IPS DF 6.9 (cell line): ENCODE data around the gene TEAD1.

Source experiments
- DNase-seq: peaks from one replicate; pipeline ENCODE4 v3.0.0-alpha.2; 2013; ENCODE audit warnings: low read depth, low spot score
- H3K27ac ChIP-seq: one replicate; pipeline ENCODE4 v1.5.1; 2013; ENCODE audit warnings: low read length, control low read depth
- H3K27me3 ChIP-seq: 2 replicates; pipeline ENCODE4 v1.6.1; 2013; ENCODE audit warnings: mild to moderate bottlenecking, low read length; ENCODE audit not compliant: control insufficient read depth, insufficient read depth
- H3K36me3 ChIP-seq: 2 replicates; pipeline ENCODE4 v1.6.1; 2013; ENCODE audit warnings: low read length; ENCODE audit not compliant: control insufficient read depth, insufficient read depth
- H3K4me1 ChIP-seq: 2 replicates; pipeline ENCODE4 v1.6.1; 2013; ENCODE audit warnings: low read length; ENCODE audit not compliant: control insufficient read depth, insufficient read depth
- H3K4me3 ChIP-seq: 2 replicates; pipeline ENCODE4 v1.5.1; 2013; ENCODE audit warnings: mild to moderate bottlenecking, low read length
- H3K9me3 ChIP-seq: 2 replicates; pipeline ENCODE4 v1.6.1; 2013; ENCODE audit warnings: low read length, inconsistent platforms; ENCODE audit not compliant: control insufficient read depth, insufficient read depth
- WGBS: extraction: QIAGEN DNeasy Blood & Tissue Kit; methylation state at CpG from one replicate; pipeline ENCODE4 v1.1.7; 2013; ENCODE audit warnings: mixed read lengths, missing lambda C conversion rate; ENCODE audit not compliant: insufficient read length, insufficient coverage; 5-methylcytosine and 5-hydroxymethylcytosine counted together

Gene TEAD1

GRCh38 chr11:12817681-12818332 lies 143.6 kb downstream of the TEAD1 start:
- no peak for DNase-seq
- Histone ChIP-seq H3K36me3 (no peaks in the 10 kb centered on the region), H3K4me1 (peaks cover 2% of the 10 kb centered on the region; the same call in 1 of the 2 replicates), H3K9me3 (no peaks in the 10 kb centered on the region), H3K4me3 (no peak overlapping the region), H3K27me3 (no peaks in the 10 kb centered on the region), H3K27ac (no peak overlapping the region)
- WGBS: no CpG with 5 or more reads among the region's 6 CpGs

DNA sequence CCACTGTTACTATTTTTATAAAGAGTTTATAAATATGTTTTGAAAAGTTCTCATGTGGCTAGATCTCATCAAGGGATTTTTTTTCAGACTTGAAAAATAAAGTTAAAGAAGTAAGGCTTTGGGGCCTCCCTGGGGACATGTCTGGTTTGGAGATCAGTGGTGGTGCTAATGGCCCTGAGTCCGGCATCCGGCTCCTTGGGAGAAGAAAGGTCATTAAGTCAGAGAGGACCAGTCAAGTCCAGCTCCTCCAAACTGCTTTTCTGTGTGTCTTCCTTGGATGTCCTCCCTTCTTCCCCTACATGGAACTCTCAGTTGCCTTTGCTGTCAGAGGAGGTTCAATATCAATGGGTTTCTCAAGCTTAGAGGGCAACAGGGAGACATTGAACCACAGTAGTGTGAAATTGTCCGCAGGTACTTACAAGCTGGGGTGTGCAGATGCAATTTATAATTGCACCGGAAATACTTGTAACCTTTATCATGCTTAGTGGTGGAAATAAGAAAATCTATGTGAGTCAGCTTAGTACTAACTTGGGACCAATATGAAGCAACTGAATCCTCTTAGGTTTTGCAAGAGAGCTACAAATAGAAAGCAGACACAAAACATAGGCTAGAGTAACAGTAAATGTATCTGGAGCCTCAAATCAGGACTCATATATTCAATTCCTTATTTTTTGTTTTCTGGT lies 144.3 kb downstream of the TEAD1 start:
- no CpG with 5 or more reads among the region's 4 CpGs for WGBS
- Histone ChIP-seq H3K27me3 (no peaks in the 10 kb centered on the region), H3K9me3 (no peaks in the 10 kb centered on the region), H3K36me3 (no peaks in the 10 kb centered on the region), H3K4me3 (no peak overlapping the region), H3K4me1 (peaks cover 2% of the 10 kb centered on the region; the same call in 1 of the 2 replicates), H3K27ac (no peak overlapping the region)
- DNase-seq: no peak

GRCh38 chr11:12822392-12823022 lies 148.3 kb downstream of the TEAD1 start:
- Histone ChIP-seq H3K27ac (no peak overlapping the region), H3K4me1 (peaks cover 5% of the 10 kb centered on the region; the same call in 1 of the 2 replicates), H3K27me3 (no peaks in the 10 kb centered on the region), H3K4me3 (no peak overlapping the region), H3K9me3 (no peaks in the 10 kb centered on the region), H3K36me3 (no peaks in the 10 kb centered on the region)
- no peak for DNase-seq
- no CpG with 5 or more reads among the region's 4 CpGs for WGBS

GRCh38 chr11:12824281-12825041 lies 150.2 kb downstream of the TEAD1 start:
- Histone ChIP-seq H3K36me3 (no peaks in the 10 kb centered on the region), H3K4me3 (no peak overlapping the region), H3K27ac (no peak overlapping the region), H3K4me1 (peaks cover 9% of the 10 kb centered on the region; the same call in 1 of the 2 replicates), H3K27me3 (no peaks in the 10 kb centered on the region), H3K9me3 (no peaks in the 10 kb centered on the region)
- DNase-seq: no peak
- no CpG with 5 or more reads among the region's 10 CpGs for WGBS

DNA sequence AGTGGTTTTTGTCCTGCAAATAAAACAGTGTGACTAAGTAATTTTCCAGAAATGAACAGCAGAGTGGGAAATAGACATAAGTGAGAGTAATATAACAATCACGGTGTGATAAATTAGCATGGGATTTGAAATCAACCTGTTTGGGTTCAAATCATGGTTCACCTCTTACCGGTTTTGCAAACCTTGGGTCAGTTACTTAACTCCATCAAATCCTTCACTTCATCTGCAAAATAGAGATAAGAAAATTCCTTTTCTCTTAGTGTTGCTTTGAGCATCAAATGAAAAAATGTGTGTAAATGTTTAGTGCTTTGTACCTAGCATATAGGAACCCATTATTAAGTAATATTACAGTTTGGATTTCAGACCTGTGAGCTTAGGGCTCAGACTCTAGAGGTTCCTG lies 152.2 kb downstream of the TEAD1 start:
- DNase-seq: no peak
- H3K27me3 ChIP-seq: no peaks in the 10 kb centered on the region
- H3K4me3 ChIP-seq: no peak overlapping the region
- no peak overlapping the region for H3K27ac ChIP-seq
- peaks cover 14% of the 10 kb centered on the region; the same call in 1 of the 2 replicates for H3K4me1 ChIP-seq
- no peaks in the 10 kb centered on the region for H3K9me3 ChIP-seq
- H3K36me3 ChIP-seq: no peaks in the 10 kb centered on the region
- no CpG with 5 or more reads among the region's 2 CpGs for WGBS

DNA sequence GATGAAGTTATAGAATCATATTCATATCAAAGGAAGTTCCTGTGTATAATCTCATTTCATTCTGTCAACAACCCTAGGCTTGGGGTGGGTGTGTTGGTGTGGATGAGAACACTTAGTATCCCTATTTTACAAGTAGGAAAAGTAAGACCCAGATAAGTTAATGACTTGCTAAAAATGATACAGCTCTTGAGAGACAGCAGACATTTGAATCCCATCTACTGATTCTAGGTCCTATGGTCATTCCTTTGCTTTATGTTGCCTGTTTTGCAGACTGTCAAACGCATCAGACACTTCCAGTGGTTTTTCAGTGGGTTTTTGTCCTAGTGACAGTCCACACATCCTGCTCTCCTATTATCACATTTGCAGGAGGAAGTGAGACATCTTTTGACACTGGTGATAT lies 153.1 kb downstream of the TEAD1 start:
- Histone ChIP-seq H3K4me1 (peaks cover 14% of the 10 kb centered on the region; the same call in 1 of the 2 replicates), H3K36me3 (no peaks in the 10 kb centered on the region), H3K9me3 (no peaks in the 10 kb centered on the region), H3K27me3 (no peaks in the 10 kb centered on the region), H3K27ac (no peak overlapping the region), H3K4me3 (no peak overlapping the region)
- no CpG with 5 or more reads among the region's 1 CpG for WGBS
- DNase-seq: no peak

GRCh38 chr11:12827929-12828812 lies 153.9 kb downstream of the TEAD1 start:
- Histone ChIP-seq H3K4me1 (peaks cover 12% of the 10 kb centered on the region; the same call in 1 of the 2 replicates), H3K27me3 (no peaks in the 10 kb centered on the region), H3K9me3 (no peaks in the 10 kb centered on the region), H3K27ac (no peak overlapping the region), H3K4me3 (peak overlapping the region; percentile 24; the same call in 1 of the 2 replicates), H3K36me3 (no peaks in the 10 kb centered on the region)
- WGBS: no CpG with 5 or more reads among the region's 17 CpGs
- DNase-seq: no peak

GRCh38 chr11:12829131-12829530 lies 154.9 kb downstream of the TEAD1 start:
- no peak overlapping the region for H3K4me3 ChIP-seq
- no peak for DNase-seq
- H3K27me3 ChIP-seq: no peaks in the 10 kb centered on the region
- WGBS: no CpG with 5 or more reads among the region's 6 CpGs
- no peaks in the 10 kb centered on the region for H3K9me3 ChIP-seq
- H3K4me1 ChIP-seq: peaks cover 12% of the 10 kb centered on the region; the same call in 1 of the 2 replicates
- H3K36me3 ChIP-seq: no peaks in the 10 kb centered on the region
- H3K27ac ChIP-seq: no peak overlapping the region

DNA sequence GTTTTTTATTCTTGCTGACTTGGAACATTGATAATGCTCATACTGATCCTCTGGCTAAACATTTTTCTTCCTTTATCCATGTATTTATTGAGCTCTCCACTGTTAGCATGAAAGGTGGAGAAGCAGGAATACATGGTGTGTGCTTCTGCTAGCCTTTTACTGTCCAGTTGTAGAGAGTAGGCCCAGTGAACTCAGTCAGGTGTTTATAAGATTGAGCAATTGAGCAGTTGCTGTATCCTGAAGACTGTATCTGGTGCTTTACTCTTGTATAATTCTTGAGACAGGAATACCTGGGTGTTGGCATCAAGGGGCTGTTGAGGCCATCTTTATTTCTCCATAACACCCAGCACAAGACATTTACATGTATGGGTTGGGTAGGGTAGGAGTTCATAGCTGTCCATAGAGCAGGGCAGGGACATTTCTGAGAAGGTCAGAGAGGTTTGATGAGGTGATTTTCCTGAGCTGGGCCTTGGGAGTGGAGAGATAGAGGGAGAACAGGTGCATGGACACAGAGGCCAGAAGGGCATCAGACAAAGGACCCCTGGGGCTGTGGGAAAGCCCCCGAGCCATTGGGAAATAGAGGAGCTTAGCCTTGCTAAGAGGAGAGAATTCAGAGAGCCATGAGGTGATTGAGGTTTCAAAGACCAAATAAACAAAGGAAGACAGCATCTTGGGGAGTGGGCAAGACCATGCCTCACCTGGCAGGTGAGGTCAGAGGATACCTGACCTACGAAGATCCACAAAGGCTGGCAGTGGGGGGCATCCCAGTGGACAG lies 155.5 kb downstream of the TEAD1 start:
- peaks cover 10% of the 10 kb centered on the region; the same call in 1 of the 2 replicates for H3K4me1 ChIP-seq

More for the DNA sequence above, 155.5 kb downstream of the TEAD1 start:
- no peaks in the 10 kb centered on the region for H3K27me3 ChIP-seq
- no peak overlapping the region for H3K4me3 ChIP-seq
- H3K36me3 ChIP-seq: no peaks in the 10 kb centered on the region
- H3K9me3 ChIP-seq: no peaks in the 10 kb centered on the region
- H3K27ac ChIP-seq: no peak overlapping the region
- no peak for DNase-seq
- no CpG with 5 or more reads among the region's 2 CpGs for WGBS
